ENCODE measurements around the gene SPO11. TPM values are rescaled to one million over a fixed set of nuclear protein-coding genes. Genes with fewer than 3 reads are reported as not detected.

Gene SPO11
- total and polyA plus RNA-seq, 2 donors, result not detected

DNA sequence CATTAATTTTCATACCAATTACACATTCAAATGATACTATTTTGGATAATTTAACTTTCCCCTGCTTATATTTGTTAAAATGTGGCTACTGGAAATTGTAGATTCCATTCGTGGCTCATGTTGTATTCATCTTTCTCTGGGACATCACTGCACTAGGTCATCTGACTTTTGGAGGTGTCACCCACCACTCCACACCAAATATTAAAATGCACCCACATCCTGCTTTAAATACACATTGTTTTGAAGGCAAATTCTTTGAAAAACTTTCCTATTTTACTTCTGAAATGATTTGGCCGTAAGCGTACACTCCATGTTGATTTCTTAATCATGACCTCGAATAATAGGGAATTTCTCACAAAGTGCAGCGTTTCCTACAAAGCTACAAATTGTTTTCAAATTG is 52.9 kb downstream of the SPO11 start:
- no peaks in the 10 kb centered on the region for H3K27me3 ChIP-seq (ENCODE audit: control insufficient read depth in 2 of 2, insufficient read depth in 1 of 2, low read length in 1 of 2)
- H3K27ac ChIP-seq (ENCODE audit: low read depth in 1 of 2, low read length in 1 of 2), result no peak overlapping the region
- peaks cover 0 to 2% of the 10 kb centered on the region in 2 donors for H3K9me3 ChIP-seq (ENCODE audit: control insufficient read depth in 2 of 2, insufficient read depth in 1 of 2, low read length in 1 of 2)
- H3K4me1 ChIP-seq (ENCODE audit: control insufficient read depth in 2 of 2, insufficient read depth in 2 of 2, low read length in 2 of 2), result peaks cover 0 to 19% of the 10 kb centered on the region in 2 donors
- WGBS, result 96% methylated on average over 5 of the region's 5 CpGs
- DNase-seq (ENCODE audit: low read depth in 6 of 9, low spot score in 9 of 9), result no peak
- H3K4me3 ChIP-seq (ENCODE audit: low read length in 2 of 2), result no peak overlapping the region
- H3K36me3 ChIP-seq (ENCODE audit: control insufficient read depth in 2 of 2, insufficient read depth in 2 of 2, low read length in 1 of 2), result peaks cover 27 to 35% of the 10 kb centered on the region in 2 donors

GRCh38 chr20:57383447-57384347 is 54.1 kb downstream of the SPO11 start:
- Histone ChIP-seq H3K4me3 (ENCODE audit: low read length in 2 of 2) (no peak overlapping the region), H3K27ac (ENCODE audit: low read depth in 1 of 2, low read length in 1 of 2) (no peak overlapping the region), H3K27me3 (ENCODE audit: control insufficient read depth in 2 of 2, insufficient read depth in 1 of 2, low read length in 1 of 2) (no peaks in the 10 kb centered on the region), H3K4me1 (ENCODE audit: control insufficient read depth in 2 of 2, insufficient read depth in 2 of 2, low read length in 2 of 2) (peaks cover 0 to 16% of the 10 kb centered on the region in 2 donors), H3K36me3 (ENCODE audit: control insufficient read depth in 2 of 2, insufficient read depth in 2 of 2, low read length in 1 of 2) (peaks cover 16 to 26% of the 10 kb centered on the region in 2 donors), H3K9me3 (ENCODE audit: control insufficient read depth in 2 of 2, insufficient read depth in 1 of 2, low read length in 1 of 2) (peaks cover 0 to 2% of the 10 kb centered on the region in 2 donors)
- DNase-seq (ENCODE audit: low read depth in 6 of 9, low spot score in 9 of 9), result no peak
- WGBS, result 97% methylated on average over 20 of the region's 20 CpGs

GRCh38 chr20:57384486-57384885 is 54.9 kb downstream of the SPO11 start:
- peaks cover 5 to 18% of the 10 kb centered on the region in 2 donors for H3K4me1 ChIP-seq (ENCODE audit: control insufficient read depth in 2 of 2, insufficient read depth in 2 of 2, low read length in 2 of 2)
- 97% methylated on average over 8 of the region's 8 CpGs for WGBS
- H3K9me3 ChIP-seq (ENCODE audit: control insufficient read depth in 2 of 2, insufficient read depth in 1 of 2, low read length in 1 of 2), result peaks cover 0 to 2% of the 10 kb centered on the region in 2 donors
- H3K27ac ChIP-seq (ENCODE audit: low read depth in 1 of 2, low read length in 1 of 2), result no peak overlapping the region
- H3K27me3 ChIP-seq (ENCODE audit: control insufficient read depth in 2 of 2, insufficient read depth in 1 of 2, low read length in 1 of 2), result peaks cover 0 to 2% of the 10 kb centered on the region in 2 donors
- H3K36me3 ChIP-seq (ENCODE audit: control insufficient read depth in 2 of 2, insufficient read depth in 2 of 2, low read length in 1 of 2), result peaks cover 12 to 25% of the 10 kb centered on the region in 2 donors
- no peak for DNase-seq (ENCODE audit: low read depth in 6 of 9, low spot score in 9 of 9)
- H3K4me3 ChIP-seq (ENCODE audit: low read length in 2 of 2), result no peak overlapping the region

DNA sequence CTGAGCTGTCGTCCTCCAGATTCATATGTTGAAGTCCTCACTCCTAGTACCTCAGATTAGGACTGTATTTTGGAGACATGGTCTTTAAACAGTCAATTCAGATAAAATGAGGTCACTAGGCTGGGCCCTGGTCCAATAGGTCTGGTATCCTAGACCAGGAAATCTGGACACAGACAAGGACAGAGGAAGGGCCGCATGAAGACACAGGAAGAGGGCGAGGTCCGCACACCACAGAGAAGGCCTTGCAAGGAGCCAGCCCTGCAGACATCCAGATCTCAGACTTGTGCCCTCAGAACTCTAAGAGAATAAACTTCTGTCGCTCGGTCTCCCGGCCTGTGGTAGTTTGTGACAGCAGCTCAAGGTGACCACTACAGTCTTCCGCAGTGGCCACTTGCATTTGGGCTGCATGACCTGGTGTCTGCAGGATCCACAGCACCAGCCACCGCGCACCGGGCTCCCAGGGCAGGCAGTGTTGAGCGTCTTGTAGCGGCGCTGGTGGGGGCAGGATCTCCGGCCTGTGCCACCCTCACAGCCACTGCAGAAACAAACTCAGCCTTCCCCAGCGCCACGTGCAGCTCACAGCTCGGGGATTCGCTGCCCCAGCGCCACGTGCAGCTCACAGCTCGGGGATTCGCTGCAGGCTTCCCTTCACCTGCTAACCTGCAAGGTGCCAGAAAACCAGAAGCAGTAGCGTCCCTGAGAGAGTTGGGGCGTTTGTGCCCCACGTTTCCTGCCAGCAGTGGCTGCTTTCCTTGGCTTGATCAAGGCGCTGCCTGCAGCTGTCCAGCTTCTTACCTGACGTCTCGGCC is 55.6 kb downstream of the SPO11 start:
- Histone ChIP-seq H3K4me3 (ENCODE audit: low read length in 2 of 2) (no peak overlapping the region), H3K4me1 (ENCODE audit: control insufficient read depth in 2 of 2, insufficient read depth in 2 of 2, low read length in 2 of 2) (peaks cover 10 to 23% of the 10 kb centered on the region in 2 donors), H3K27ac (ENCODE audit: low read depth in 1 of 2, low read length in 1 of 2) (no peak overlapping the region), H3K36me3 (ENCODE audit: control insufficient read depth in 2 of 2, insufficient read depth in 2 of 2, low read length in 1 of 2) (peaks cover 9 to 21% of the 10 kb centered on the region in 2 donors), H3K27me3 (ENCODE audit: control insufficient read depth in 2 of 2, insufficient read depth in 1 of 2, low read length in 1 of 2) (peaks cover 0 to 9% of the 10 kb centered on the region in 2 donors), H3K9me3 (ENCODE audit: control insufficient read depth in 2 of 2, insufficient read depth in 1 of 2, low read length in 1 of 2) (peaks cover 0 to 6% of the 10 kb centered on the region in 2 donors)
- 98% methylated on average over 29 of the region's 29 CpGs for WGBS
- no peak for DNase-seq (ENCODE audit: low read depth in 6 of 9, low spot score in 9 of 9)

- no peak overlapping the region for H3K27ac ChIP-seq (ENCODE audit: low read depth in 1 of 2, low read length in 1 of 2)
- H3K4me3 ChIP-seq (ENCODE audit: low read length in 2 of 2), result no peak overlapping the region
- WGBS, result 97% methylated on average over 6 of the region's 6 CpGs
- no peak for DNase-seq (ENCODE audit: low read depth in 6 of 9, low spot score in 9 of 9)
- H3K36me3 ChIP-seq (ENCODE audit: control insufficient read depth in 2 of 2, insufficient read depth in 2 of 2, low read length in 1 of 2), result peaks cover 3 to 15% of the 10 kb centered on the region in 2 donors
- H3K4me1 ChIP-seq (ENCODE audit: control insufficient read depth in 2 of 2, insufficient read depth in 2 of 2, low read length in 2 of 2), result peaks cover 17 to 24% of the 10 kb centered on the region in 2 donors
- H3K9me3 ChIP-seq (ENCODE audit: control insufficient read depth in 2 of 2, insufficient read depth in 1 of 2, low read length in 1 of 2), result peaks cover 0 to 6% of the 10 kb centered on the region in 2 donors
- peaks cover 0 to 12% of the 10 kb centered on the region in 2 donors for H3K27me3 ChIP-seq (ENCODE audit: control insufficient read depth in 2 of 2, insufficient read depth in 1 of 2, low read length in 1 of 2)
Observed at GRCh38 chr20:57385940-57386339, 56.3 kb downstream of the SPO11 start.

DNA sequence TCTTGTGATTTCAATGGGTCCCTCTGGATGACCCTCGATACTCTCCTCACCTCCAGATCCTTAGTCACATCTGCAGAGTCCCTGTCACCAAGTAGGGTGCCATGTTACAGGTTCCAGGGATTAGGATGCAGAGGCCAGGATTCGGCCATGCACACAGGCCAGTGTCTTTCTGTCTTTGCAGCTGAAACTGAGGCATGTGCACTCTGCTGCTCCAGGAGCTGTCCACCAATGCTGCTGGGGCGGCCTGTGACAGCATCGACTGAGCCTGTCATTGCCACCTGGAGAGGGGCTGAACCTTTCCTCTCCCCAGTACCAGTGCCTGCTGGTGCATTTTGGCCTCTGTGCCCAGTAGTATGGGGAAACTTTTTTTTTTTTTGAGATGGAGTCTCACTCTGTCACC is 57.2 kb downstream of the SPO11 start:
- H3K4me3 ChIP-seq (ENCODE audit: low read length in 2 of 2), result no peak overlapping the region
- peaks cover 0 to 12% of the 10 kb centered on the region in 2 donors for H3K27me3 ChIP-seq (ENCODE audit: control insufficient read depth in 2 of 2, insufficient read depth in 1 of 2, low read length in 1 of 2)
- no peak for DNase-seq (ENCODE audit: low read depth in 6 of 9, low spot score in 9 of 9)
- H3K4me1 ChIP-seq (ENCODE audit: control insufficient read depth in 2 of 2, insufficient read depth in 2 of 2, low read length in 2 of 2), result peaks cover 17 to 21% of the 10 kb centered on the region in 2 donors
- peaks cover 0 to 6% of the 10 kb centered on the region in 2 donors for H3K9me3 ChIP-seq (ENCODE audit: control insufficient read depth in 2 of 2, insufficient read depth in 1 of 2, low read length in 1 of 2)
- no peak overlapping the region for H3K27ac ChIP-seq (ENCODE audit: low read depth in 1 of 2, low read length in 1 of 2)
- H3K36me3 ChIP-seq (ENCODE audit: control insufficient read depth in 2 of 2, insufficient read depth in 2 of 2, low read length in 1 of 2), result peaks cover 0 to 15% of the 10 kb centered on the region in 2 donors
- WGBS, result 98% methylated on average over 4 of the region's 4 CpGs

- peaks cover 17 to 26% of the 10 kb centered on the region in 2 donors for H3K4me1 ChIP-seq (ENCODE audit: control insufficient read depth in 2 of 2, insufficient read depth in 2 of 2, low read length in 2 of 2)
- no peak for DNase-seq (ENCODE audit: low read depth in 6 of 9, low spot score in 9 of 9)
- WGBS, result 96% methylated on average over 8 of the region's 8 CpGs
Observed at GRCh38 chr20:57387463-57387862, 57.9 kb downstream of the SPO11 start.

DNA sequence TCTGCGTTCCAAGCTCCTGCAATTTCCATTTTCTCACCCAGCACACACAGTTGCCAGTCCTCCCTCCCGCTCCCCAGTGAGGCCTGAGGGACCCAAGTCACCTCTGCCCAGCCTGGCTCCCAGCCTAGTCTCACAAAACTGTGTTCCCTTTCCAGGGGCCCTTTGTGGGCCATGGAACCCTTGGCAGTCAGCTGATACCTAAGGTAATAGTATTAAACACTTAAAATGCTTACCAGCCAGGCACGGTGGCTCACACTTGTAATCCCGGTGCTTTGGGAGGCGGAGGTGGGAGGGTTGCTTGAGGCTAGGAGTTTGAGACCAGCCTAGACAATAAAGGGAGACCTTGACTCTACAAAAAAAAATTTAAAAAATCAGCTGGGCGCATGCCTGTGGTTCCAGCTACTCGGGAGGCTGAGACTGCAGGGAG is 58.4 kb downstream of the SPO11 start:
- DNase-seq (ENCODE audit: low read depth in 6 of 9, low spot score in 9 of 9), result no peak
- 98% methylated on average over 7 of the region's 7 CpGs for WGBS
- H3K4me3 ChIP-seq (ENCODE audit: low read length in 2 of 2), result no peak overlapping the region
- peaks cover 18 to 31% of the 10 kb centered on the region in 2 donors for H3K4me1 ChIP-seq (ENCODE audit: control insufficient read depth in 2 of 2, insufficient read depth in 2 of 2, low read length in 2 of 2)
- H3K27ac ChIP-seq (ENCODE audit: low read depth in 1 of 2, low read length in 1 of 2), result no peak overlapping the region
- H3K9me3 ChIP-seq (ENCODE audit: control insufficient read depth in 2 of 2, insufficient read depth in 1 of 2, low read length in 1 of 2), result peaks cover 0 to 6% of the 10 kb centered on the region in 2 donors
- H3K36me3 ChIP-seq (ENCODE audit: control insufficient read depth in 2 of 2, insufficient read depth in 2 of 2, low read length in 1 of 2), result peaks cover 0 to 17% of the 10 kb centered on the region in 2 donors
- H3K27me3 ChIP-seq (ENCODE audit: control insufficient read depth in 2 of 2, insufficient read depth in 1 of 2, low read length in 1 of 2), result peaks cover 0 to 12% of the 10 kb centered on the region in 2 donors

More at GRCh38 chr20:57387463-57387862, 57.9 kb downstream of the SPO11 start:
- H3K27ac ChIP-seq (ENCODE audit: low read depth in 1 of 2, low read length in 1 of 2), result no peak overlapping the region
- H3K27me3 ChIP-seq (ENCODE audit: control insufficient read depth in 2 of 2, insufficient read depth in 1 of 2, low read length in 1 of 2), result peaks cover 0 to 12% of the 10 kb centered on the region in 2 donors
- H3K9me3 ChIP-seq (ENCODE audit: control insufficient read depth in 2 of 2, insufficient read depth in 1 of 2, low read length in 1 of 2), result peaks cover 0 to 6% of the 10 kb centered on the region in 2 donors
- no peak overlapping the region for H3K4me3 ChIP-seq (ENCODE audit: low read length in 2 of 2)
- H3K36me3 ChIP-seq (ENCODE audit: control insufficient read depth in 2 of 2, insufficient read depth in 2 of 2, low read length in 1 of 2), result peaks cover 0 to 15% of the 10 kb centered on the region in 2 donors
